MM.1S (cell line): Measurements from ENCODE around the gene TLE1.

Source experiments
- DNase-seq: peaks from one replicate; pipeline ENCODE4 v3.0.0-alpha.2; 2015
- H2AFZ ChIP-seq: fragments of 300-600 bp; sonication (generic); 2 replicates; pipeline ENCODE4 v1.6.0; 2016; ENCODE audit warnings: antibody characterized with exemption, low read length
- H3F3A ChIP-seq: fragments of 300-600 bp; sonication (generic); 2 replicates; pipeline ENCODE4 v1.6.1; 2016; ENCODE audit warnings: mild to moderate bottlenecking, antibody characterized with exemption, low read length, moderate library complexity, mixed read lengths; ENCODE audit not compliant: insufficient read depth
- H3K27ac ChIP-seq: fragments of 300-600 bp; sonication (generic); 2 replicates; pipeline ENCODE4 v1.5.1; 2016; ENCODE audit warnings: mild to moderate bottlenecking, low read length
- H3K27me3 ChIP-seq: fragments of 300-600 bp; sonication (generic); replicated peaks from 2 replicates; pipeline ENCODE4 v1.6.0; 2016; ENCODE audit warnings: low read length; ENCODE audit not compliant: insufficient read depth
- H3K36me3 ChIP-seq: fragments of 300-600 bp; sonication (generic); replicated peaks from 2 replicates; pipeline ENCODE4 v1.6.1; 2016; ENCODE audit warnings: mild to moderate bottlenecking, low read length, mixed read lengths; ENCODE audit not compliant: insufficient read depth
- H3K4me1 ChIP-seq: fragments of 300-600 bp; sonication (generic); 2 replicates; pipeline ENCODE4 v1.6.1; 2016; ENCODE audit warnings: low read length, mixed read lengths
- H3K4me2 ChIP-seq: fragments of 300-600 bp; sonication (generic); 2 replicates; pipeline ENCODE4 v1.6.0; 2016; ENCODE audit warnings: low read depth, low read length
- H3K4me3 ChIP-seq: fragments of 300-600 bp; sonication (generic); 2 replicates; pipeline ENCODE4 v1.5.1; 2016; ENCODE audit warnings: low read length, mixed read lengths
- H3K79me2 ChIP-seq: fragments of 300-600 bp; sonication (generic); 2 replicates; pipeline ENCODE4 v1.6.1; 2016; ENCODE audit warnings: mixed run types, low read length, mixed read lengths
- H3K9ac ChIP-seq: fragments of 300-600 bp; sonication (generic); 2 replicates; pipeline ENCODE4 v1.6.1; 2016; ENCODE audit warnings: low read length, mixed read lengths
- H3K9me2 ChIP-seq: fragments of 300-600 bp; sonication (generic); replicated peaks from 2 replicates; pipeline ENCODE4 v1.6.1; 2016; ENCODE audit warnings: mild to moderate bottlenecking, low read length, mixed read lengths; ENCODE audit not compliant: insufficient read depth
- H3K9me3 ChIP-seq: fragments of 300-600 bp; sonication (generic); replicated peaks from 2 replicates; pipeline ENCODE4 v1.6.1; 2016; ENCODE audit warnings: mild to moderate bottlenecking, low read length, mixed read lengths; ENCODE audit not compliant: insufficient read depth
- H4K20me1 ChIP-seq: fragments of 300-600 bp; sonication (generic); 2 replicates; pipeline ENCODE4 v1.6.1; 2016; ENCODE audit warnings: mild to moderate bottlenecking, low read length, moderate library complexity, mixed read lengths; ENCODE audit not compliant: insufficient read depth
- EZH2 ChIP-seq: fragments of 300-600 bp; sonication (generic); optimal IDR thresholded peaks from 2 replicates; pipeline ENCODE3; 2017; ENCODE audit warnings: low read depth, mild to moderate bottlenecking, antibody characterized with exemption, low read length, mixed read lengths
- EZH2phosphoT487 ChIP-seq: fragments of 300-600 bp; sonication (generic); IDR thresholded peaks from 2 replicates; pipeline ENCODE4 v1.6.1; 2018; ENCODE audit warnings: antibody characterized with exemption, low read length
- TF ChIP-seq, protein P1 (sequence below): fragments of 300-600 bp; sonication (generic); IDR thresholded peaks from 2 replicates; pipeline ENCODE4 v1.5.1; 2016; ENCODE audit warnings: antibody characterized with exemption, low read length, mixed read lengths

TLE1 gene

DNA sequence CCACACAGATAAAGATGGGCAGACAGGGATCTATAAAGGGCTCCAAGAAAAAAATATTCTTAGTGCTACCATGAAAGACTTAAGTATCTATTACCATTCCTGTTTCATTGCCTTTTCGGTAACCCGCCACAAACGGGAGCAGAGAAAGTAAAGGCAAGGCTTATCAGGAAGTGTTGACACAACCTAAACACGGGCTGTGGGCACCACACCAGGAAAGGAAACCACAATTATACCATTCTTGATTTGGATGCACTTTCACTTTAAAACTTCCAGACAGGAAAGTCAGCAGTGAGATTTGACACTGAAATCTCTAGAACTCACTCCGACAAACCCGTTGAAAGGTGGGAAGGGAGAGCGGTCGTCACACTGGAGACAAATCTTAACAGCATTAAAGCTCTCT is 6.5 kb downstream of the TLE1 start:
- Histone ChIP-seq H3K9me2 (no peaks in the 10 kb centered on the region), H3K4me2 (no peak overlapping the region), H3F3A (no peaks in the 10 kb centered on the region), H3K4me3 (no peak overlapping the region), H3K4me1 (no peaks in the 10 kb centered on the region), H3K79me2 (no peaks in the 10 kb centered on the region), H4K20me1 (no peaks in the 10 kb centered on the region), H3K9ac (no peak overlapping the region), H3K27me3 (no peaks in the 10 kb centered on the region), H3K36me3 (no peaks in the 10 kb centered on the region), H3K9me3 (no peaks in the 10 kb centered on the region), H2AFZ (no peak overlapping the region), H3K27ac (no peak overlapping the region)
- DNase-seq: no peak
- TF ChIP-seq EZH2 (no peak), EZH2phosphoT487 (no peak)
- TF ChIP-seq, protein P1, sequence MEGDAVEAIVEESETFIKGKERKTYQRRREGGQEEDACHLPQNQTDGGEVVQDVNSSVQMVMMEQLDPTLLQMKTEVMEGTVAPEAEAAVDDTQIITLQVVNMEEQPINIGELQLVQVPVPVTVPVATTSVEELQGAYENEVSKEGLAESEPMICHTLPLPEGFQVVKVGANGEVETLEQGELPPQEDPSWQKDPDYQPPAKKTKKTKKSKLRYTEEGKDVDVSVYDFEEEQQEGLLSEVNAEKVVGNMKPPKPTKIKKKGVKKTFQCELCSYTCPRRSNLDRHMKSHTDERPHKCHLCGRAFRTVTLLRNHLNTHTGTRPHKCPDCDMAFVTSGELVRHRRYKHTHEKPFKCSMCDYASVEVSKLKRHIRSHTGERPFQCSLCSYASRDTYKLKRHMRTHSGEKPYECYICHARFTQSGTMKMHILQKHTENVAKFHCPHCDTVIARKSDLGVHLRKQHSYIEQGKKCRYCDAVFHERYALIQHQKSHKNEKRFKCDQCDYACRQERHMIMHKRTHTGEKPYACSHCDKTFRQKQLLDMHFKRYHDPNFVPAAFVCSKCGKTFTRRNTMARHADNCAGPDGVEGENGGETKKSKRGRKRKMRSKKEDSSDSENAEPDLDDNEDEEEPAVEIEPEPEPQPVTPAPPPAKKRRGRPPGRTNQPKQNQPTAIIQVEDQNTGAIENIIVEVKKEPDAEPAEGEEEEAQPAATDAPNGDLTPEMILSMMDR: no peak

DNA sequence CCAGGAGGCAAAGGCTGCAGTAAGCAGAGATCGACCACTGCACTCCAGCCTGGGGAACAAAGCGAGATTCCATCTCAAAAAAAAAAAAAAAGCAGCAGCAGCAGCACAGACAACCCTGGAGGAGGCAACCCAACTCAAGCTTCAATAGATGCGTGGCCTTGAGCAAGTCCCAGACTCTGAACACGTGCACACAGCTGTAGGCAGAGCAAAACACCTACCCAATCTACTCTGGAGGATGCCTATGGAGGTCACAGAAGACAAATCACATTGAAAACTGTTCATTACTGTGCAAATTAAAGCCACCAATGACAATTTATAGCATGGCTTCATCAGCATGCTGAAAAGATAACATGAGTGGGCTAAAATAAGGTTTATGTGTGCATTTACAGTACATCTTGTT is 7.2 kb downstream of the TLE1 start:
- Histone ChIP-seq H3K36me3 (no peaks in the 10 kb centered on the region), H3K4me1 (no peaks in the 10 kb centered on the region), H3K9ac (no peak overlapping the region), H3K4me2 (no peak overlapping the region), H4K20me1 (no peaks in the 10 kb centered on the region), H3K27me3 (no peaks in the 10 kb centered on the region), H2AFZ (no peak overlapping the region), H3K4me3 (no peak overlapping the region), H3K9me3 (no peaks in the 10 kb centered on the region), H3F3A (no peaks in the 10 kb centered on the region), H3K79me2 (no peaks in the 10 kb centered on the region), H3K9me2 (no peaks in the 10 kb centered on the region), H3K27ac (no peak overlapping the region)
- TF ChIP-seq, protein P1: no peak
- TF ChIP-seq EZH2 (no peak), EZH2phosphoT487 (no peak)
- DNase-seq: no peak

DNA sequence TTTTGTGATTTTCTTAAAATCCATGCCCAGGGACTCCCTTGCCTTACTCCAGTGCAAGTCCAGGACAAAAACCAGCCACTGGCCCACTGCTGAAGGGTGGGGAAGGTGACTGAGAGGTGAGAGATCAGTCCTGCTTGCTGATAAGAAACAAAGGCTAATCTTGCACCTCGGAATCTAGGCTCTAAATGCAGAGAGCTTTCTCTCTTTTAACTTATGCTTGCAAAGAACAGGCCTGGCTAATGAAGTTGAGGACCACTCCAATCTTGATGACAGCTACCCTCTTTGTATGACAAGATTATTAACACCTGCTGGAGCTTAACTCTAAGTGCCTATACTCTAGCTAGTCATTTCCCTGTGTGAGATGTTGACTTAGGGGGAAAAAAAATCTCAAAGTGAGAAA is 8.8 kb downstream of the TLE1 start:
- Histone ChIP-seq H3K27me3 (no peaks in the 10 kb centered on the region), H4K20me1 (no peaks in the 10 kb centered on the region), H3K9ac (no peak overlapping the region), H3K4me1 (no peaks in the 10 kb centered on the region), H3K9me2 (no peaks in the 10 kb centered on the region), H3K79me2 (no peaks in the 10 kb centered on the region), H3F3A (no peaks in the 10 kb centered on the region), H3K36me3 (no peaks in the 10 kb centered on the region), H3K4me2 (no peak overlapping the region), H3K9me3 (no peaks in the 10 kb centered on the region), H3K27ac (no peak overlapping the region), H2AFZ (no peak overlapping the region), H3K4me3 (no peak overlapping the region)
- DNase-seq: no peak
- TF ChIP-seq EZH2phosphoT487: no peak
- TF ChIP-seq, protein P1: no peak
- no peak for TF ChIP-seq EZH2

DNA sequence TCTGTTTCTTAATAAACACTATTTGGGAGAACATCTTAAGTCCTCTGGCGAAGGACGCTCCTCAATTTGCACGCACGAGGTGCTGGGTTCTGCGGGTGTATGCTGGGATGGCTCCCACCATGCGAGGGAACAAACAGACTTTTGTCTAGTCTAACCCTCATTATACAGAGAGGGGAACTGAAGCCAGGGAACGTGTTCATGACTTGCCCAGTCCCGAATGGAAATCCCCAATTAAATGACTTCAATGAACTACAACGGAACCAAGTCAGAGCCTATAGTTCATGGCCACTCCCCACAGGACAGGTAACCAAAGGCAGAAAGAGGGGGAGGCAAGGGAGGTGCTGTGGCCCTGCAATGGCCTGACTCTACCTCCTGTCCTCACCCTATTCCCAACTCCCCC is 9.3 kb downstream of the TLE1 start:
- H3F3A ChIP-seq: no peaks in the 10 kb centered on the region
- H3K4me1 ChIP-seq: no peaks in the 10 kb centered on the region
- no peak for TF ChIP-seq EZH2phosphoT487
- TF ChIP-seq, protein P1: no peak
- no peak for TF ChIP-seq EZH2
- DNase-seq: no peak
- H3K4me2 ChIP-seq: no peak overlapping the region
- H3K9me3 ChIP-seq: no peaks in the 10 kb centered on the region
- H3K9me2 ChIP-seq: no peaks in the 10 kb centered on the region
- no peak overlapping the region for H3K27ac ChIP-seq
- no peaks in the 10 kb centered on the region for H3K27me3 ChIP-seq
- no peak overlapping the region for H3K9ac ChIP-seq
- H4K20me1 ChIP-seq: no peaks in the 10 kb centered on the region
- H3K36me3 ChIP-seq: no peaks in the 10 kb centered on the region
- no peak overlapping the region for H2AFZ ChIP-seq
- H3K79me2 ChIP-seq: no peaks in the 10 kb centered on the region
- H3K4me3 ChIP-seq: no peak overlapping the region
